HG02588 (cell line): ENCODE data around the gene TMC5.
"Not testable (repeated sequence)": the region's sequence is repeated elsewhere in the genome, so short reads cannot be mapped to it uniquely, and the experiment has no call there.

ENCODE experiments used
- ATAC-seq: cut with Tn5 transposase; IDR thresholded peaks from one replicate; pipeline ENCODE4 v1.9.1; 2021; ENCODE audit warnings: mild to moderate bottlenecking, moderate library complexity; ENCODE audit not compliant: unreplicated experiment

TMC5 gene, protein sequence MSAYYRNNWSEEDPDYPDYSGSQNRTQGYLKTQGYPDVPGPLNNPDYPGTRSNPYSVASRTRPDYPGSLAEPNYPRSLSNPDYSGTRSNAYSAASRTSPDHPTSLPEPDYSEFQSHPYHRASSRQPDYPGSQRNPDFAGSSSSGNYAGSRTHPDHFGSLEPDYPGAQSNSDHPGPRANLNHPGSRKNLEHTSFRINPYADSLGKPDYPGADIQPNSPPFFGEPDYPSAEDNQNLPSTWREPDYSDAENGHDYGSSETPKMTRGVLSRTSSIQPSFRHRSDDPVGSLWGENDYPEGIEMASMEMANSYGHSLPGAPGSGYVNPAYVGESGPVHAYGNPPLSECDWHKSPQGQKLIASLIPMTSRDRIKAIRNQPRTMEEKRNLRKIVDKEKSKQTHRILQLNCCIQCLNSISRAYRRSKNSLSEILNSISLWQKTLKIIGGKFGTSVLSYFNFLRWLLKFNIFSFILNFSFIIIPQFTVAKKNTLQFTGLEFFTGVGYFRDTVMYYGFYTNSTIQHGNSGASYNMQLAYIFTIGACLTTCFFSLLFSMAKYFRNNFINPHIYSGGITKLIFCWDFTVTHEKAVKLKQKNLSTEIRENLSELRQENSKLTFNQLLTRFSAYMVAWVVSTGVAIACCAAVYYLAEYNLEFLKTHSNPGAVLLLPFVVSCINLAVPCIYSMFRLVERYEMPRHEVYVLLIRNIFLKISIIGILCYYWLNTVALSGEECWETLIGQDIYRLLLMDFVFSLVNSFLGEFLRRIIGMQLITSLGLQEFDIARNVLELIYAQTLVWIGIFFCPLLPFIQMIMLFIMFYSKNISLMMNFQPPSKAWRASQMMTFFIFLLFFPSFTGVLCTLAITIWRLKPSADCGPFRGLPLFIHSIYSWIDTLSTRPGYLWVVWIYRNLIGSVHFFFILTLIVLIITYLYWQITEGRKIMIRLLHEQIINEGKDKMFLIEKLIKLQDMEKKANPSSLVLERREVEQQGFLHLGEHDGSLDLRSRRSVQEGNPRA

GRCh38 chr16:19417640-19418039 lies at the start of gene TMC5:
TMC5 (plus strand) TSS chr16:19417883; CDS start chr16:19440039, 22,156 bp downstream.
- no peak for ATAC-seq

GRCh38 chr16:19372541-19372940 lies 45.1 kb upstream of the TMC5 start:
- not testable (repeated sequence) for ATAC-seq

- ATAC-seq: no peak
Measured at GRCh38 chr16:19374402-19374801, 43.3 kb upstream of the TMC5 start.

- ATAC-seq: no peak
Measured at GRCh38 chr16:19375561-19376158, 42.0 kb upstream of the TMC5 start.

- no peak for ATAC-seq
Measured at GRCh38 chr16:19377864-19378263, 39.8 kb upstream of the TMC5 start.

- ATAC-seq: no peak
Measured at GRCh38 chr16:19378511-19378910, 39.2 kb upstream of the TMC5 start.

GRCh38 chr16:19379838-19380237 lies 37.8 kb upstream of the TMC5 start:
- no peak for ATAC-seq

DNA sequence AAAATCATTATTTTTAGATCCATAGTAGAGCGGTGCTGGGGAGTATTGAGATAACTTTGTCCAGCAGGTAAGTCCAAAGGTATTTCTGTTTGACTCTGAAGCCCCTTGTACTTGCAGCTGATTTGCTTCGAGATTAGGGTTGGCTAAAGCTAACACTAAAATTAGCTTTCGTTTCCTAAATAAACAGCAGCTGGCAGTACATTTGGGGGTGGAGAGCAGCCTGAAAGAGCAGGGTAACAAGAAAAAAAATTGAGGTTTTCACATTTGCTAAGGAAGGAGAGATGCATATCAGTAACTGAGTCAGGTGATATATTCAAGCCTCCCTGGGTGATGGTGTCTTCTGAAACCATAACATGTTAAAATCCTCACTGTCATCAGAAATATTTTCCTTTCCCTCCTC lies 37.4 kb upstream of the TMC5 start:
- ATAC-seq: no peak

DNA sequence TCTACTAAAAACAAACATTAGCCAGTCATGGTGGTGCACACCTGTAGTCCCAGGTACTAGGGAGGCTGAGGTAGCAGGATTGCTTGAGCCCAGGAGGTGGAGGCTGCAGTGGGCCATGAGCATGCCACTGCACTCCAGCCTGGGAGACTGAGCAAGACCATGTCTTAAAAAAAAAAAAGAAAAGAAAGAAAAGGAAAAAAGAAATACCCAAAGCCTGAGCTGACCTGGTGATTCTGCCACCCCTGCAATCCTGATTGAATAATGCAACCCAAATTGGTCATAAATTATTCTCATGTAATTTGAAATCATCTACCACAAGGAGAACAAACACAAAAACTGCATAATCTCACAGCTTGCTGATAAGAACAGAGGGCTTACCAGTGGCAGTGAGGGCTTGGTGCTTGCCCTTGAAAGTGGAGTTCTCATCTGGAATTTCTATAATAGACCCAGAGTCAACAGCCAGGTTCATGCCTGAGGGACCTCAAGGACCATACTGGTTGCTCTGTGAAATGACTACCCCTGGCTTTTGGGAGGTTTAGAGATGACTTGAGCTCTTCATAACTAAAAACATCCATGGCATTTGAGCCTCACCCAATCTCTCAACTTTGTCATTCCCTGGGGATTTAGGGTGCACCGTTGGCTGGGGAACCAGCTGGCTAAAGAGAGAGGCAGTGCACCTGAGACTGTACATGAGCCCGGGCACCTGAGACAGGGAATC lies 35.4 kb upstream of the TMC5 start:
- no peak for ATAC-seq

DNA sequence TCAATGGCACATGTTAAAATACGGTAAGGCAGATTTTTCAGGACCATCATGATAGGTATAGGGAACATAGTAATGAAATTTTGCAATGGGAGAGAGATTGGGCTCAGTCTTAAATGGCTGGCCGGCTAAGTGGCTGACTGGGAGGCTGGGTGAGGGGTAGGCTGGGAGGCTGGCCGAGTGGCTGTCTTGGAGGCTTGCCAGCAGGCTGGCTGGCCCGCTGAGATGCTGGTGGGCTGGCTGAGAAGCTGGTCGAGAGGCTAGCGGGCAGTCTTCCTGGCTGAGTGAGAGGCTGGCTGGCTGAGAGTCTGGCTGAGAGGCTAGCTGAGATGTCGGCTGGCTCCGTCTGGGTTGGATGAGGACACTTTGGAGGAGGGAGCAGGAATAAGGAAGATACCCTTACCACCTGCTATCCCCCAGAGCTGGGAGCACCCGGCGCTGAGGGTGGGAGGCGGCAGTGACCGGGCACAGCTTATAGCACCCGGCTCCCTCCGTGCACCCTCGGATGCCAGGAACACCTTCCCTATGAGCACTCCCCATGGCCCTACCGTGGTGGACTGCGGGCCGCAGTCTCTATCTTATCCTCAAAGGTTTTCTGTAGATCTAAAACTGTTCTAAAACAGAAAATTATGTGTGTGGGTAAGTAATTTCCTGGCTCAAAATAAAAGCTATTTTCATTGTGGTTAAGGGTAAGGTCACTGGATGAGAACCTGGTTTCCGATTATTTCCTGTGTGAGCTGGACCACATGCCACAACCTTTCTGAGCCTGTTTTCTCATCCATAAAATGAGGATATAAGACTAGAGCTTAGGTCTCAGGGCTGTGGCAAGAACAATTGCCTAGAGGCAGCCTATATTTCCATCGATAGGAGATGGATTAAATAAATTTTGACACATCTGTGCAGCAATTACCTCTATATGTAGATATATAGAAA lies 34.5 kb upstream of the TMC5 start:
- ATAC-seq: no peak

- ATAC-seq: no peak
Measured at GRCh38 chr16:19384656-19385055, 33.0 kb upstream of the TMC5 start.

GRCh38 chr16:19386525-19386924 lies 31.2 kb upstream of the TMC5 start:
- ATAC-seq: no peak

- ATAC-seq: no peak
Measured at GRCh38 chr16:19389246-19389645, 28.4 kb upstream of the TMC5 start.

DNA sequence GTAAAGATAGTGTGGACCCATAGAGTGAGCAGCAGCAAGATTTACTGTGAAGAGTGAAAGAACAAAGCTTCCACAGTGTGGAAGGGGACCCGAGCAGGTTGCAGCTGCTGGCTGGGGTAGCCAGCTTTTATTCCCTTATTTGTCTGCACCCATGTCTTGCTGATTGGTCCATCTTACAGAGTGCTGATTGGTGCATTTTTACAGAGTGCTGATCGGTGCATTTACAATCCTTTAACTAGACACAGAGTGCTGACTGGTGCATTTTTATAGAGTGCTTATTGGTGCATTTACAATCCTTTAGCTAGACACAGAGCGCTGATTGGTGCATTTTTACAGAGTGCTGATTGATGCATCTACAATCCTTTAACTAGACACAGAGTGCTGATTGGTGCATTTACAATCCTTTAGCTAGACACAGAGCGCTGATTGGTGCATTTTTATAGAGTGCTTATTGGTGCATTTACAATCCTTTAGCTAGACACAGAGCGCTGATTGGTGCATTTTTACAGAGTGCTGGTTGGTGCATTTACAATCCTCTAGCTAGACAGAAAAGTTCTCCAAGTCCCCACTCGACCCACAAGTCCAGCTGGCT lies 26.4 kb upstream of the TMC5 start:
- not testable (repeated sequence) for ATAC-seq

DNA sequence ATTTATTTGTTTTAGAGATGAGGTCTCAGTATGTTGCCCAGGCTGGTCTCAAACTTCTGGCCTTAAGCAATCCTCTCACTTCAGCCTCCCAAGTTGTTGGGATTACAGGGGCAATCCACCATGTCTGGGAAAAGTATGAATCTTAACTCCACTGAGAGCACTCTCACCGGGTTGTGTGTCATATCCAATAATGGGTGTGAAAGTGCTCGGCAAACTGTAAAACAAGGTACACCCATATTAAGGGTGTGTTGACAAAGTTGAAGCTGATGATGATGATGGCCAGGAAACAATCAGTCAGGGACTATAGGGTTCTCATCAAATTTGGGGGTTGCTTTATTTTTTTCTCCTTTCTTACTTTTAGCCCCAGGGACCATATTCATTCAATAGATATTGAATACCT lies 25.3 kb upstream of the TMC5 start:
- ATAC-seq: no peak

DNA sequence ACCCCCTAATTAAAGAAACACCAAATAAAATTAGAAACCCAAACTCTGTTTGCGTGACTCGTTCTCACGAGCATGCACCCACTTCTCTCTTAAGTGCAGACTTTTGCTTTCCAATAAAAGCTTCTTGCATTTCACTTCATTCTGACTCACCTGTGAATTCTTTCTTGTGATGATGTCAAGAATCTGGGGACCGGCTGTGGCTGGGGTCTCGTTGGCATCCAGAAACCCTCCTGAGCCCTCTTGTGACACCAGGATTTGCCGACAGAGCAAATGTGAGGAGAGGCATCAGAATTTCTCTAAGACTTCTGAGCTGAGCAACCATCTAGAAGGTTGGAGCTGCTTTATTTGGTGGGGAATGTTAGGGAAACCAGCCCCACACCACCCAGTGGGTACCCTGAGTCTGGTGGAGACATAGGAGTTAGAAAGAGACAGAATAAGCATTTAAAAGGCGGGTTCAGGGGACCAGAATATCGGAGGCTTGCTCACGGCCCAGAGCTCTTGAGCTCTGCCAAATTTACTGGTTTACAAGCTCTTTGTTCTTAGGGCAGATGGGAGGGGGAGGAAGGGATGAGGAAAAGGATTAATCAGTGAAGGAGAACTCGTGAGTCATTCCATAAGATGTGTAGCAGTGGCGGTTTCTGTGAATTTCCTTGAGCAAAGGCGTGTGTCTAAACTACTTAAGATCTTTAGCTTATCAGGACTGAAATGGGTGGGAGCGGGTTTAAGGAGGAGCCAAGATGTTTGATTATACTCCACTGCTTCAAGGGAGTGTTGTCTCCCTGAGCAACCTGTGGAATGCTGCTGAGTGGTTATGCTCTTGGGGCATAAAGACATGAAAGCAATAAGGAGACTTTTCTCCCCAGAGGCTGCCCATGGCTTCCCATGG lies 24.2 kb upstream of the TMC5 start:
- ATAC-seq: no peak

- ATAC-seq: not testable (repeated sequence)
Measured at GRCh38 chr16:19395646-19396267, 21.9 kb upstream of the TMC5 start.

DNA sequence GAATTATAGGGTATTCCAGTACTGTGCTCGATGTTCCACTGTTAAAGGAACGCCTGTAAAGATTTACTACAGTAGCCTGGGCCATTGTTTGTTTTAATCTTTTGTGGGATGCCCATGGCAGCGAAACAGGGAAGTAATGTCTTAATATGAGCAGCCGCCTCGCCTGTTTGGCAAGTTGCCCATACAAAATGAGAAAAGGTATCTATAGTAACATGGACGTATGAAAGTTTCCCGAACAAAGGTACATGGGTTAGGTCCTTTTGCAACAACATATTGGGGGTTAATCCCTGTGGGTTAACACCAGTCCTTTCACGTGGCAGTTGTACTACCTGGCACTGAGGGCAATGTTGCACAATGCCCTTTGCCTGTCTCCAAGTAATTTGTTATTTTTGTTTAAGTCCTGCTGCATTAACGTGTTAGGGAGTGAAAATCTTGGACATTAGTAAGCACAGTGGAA lies 21.1 kb upstream of the TMC5 start:
- ATAC-seq: no peak
